ENCODE measurements around the gene TEX22.

Gene TEX22

GRCh38 chr14:105444859-105445258 is 46.5 kb downstream of the TEX22 start:
- DNase-seq: no peak

- DNase-seq: no peak
Measured at GRCh38 chr14:105445290-105445689, 47.0 kb downstream of the TEX22 start.

- no peak for DNase-seq
Measured at GRCh38 chr14:105445901-105446845, 47.8 kb downstream of the TEX22 start.

- DNase-seq: no peak
Measured at GRCh38 chr14:105446971-105447370, 48.6 kb downstream of the TEX22 start.

- no peak for DNase-seq
Measured at GRCh38 chr14:105447651-105448640, 49.6 kb downstream of the TEX22 start.

GRCh38 chr14:105448706-105449111 is 50.4 kb downstream of the TEX22 start:
- peak; percentile 51 for DNase-seq

- no peak for DNase-seq
Measured at GRCh38 chr14:105449276-105450122, 51.2 kb downstream of the TEX22 start.

- DNase-seq: no peak
Measured at GRCh38 chr14:105450123-105450505, 51.8 kb downstream of the TEX22 start.

GRCh38 chr14:105450864-105451720 is 52.8 kb downstream of the TEX22 start:
- no peak for DNase-seq

GRCh38 chr14:105452963-105453362 is 54.6 kb downstream of the TEX22 start:
- no peak for DNase-seq

GRCh38 chr14:105453847-105454246 is 55.5 kb downstream of the TEX22 start:
- DNase-seq: no peak

GRCh38 chr14:105455086-105455640 is 56.8 kb downstream of the TEX22 start:
- no peak for DNase-seq

GRCh38 chr14:105455766-105456660 is 57.7 kb downstream of the TEX22 start:
- no peak for DNase-seq

GRCh38 chr14:105456736-105457617 is 58.6 kb downstream of the TEX22 start:
- no peak for DNase-seq

- DNase-seq: no peak
Measured at GRCh38 chr14:105458010-105458409, 59.7 kb downstream of the TEX22 start.

- no peak for DNase-seq
Measured at GRCh38 chr14:105458571-105458970, 60.2 kb downstream of the TEX22 start.

GRCh38 chr14:105460116-105460515 is 61.8 kb downstream of the TEX22 start:
- DNase-seq: no peak

GRCh38 chr14:105460616-105461015 is 62.3 kb downstream of the TEX22 start:
- DNase-seq: no peak

GRCh38 chr14:105461903-105462302 is 63.6 kb downstream of the TEX22 start:
- no peak for DNase-seq
